C4-2B (cell line): ENCODE data around the gene BMAL2.

Experiments used
- ZFX ChIP-seq: fragments of 450-650 bp; IDR thresholded peaks from 2 replicates; pipeline ENCODE4 v1.6.1; 2017
- TF ChIP-seq, protein P1 (sequence below): fragments of 450-650 bp; conservative IDR thresholded peaks from 2 replicates; pipeline ENCODE4 v1.5.1; 2017; ENCODE audit warnings: mild to moderate bottlenecking

DNA sequence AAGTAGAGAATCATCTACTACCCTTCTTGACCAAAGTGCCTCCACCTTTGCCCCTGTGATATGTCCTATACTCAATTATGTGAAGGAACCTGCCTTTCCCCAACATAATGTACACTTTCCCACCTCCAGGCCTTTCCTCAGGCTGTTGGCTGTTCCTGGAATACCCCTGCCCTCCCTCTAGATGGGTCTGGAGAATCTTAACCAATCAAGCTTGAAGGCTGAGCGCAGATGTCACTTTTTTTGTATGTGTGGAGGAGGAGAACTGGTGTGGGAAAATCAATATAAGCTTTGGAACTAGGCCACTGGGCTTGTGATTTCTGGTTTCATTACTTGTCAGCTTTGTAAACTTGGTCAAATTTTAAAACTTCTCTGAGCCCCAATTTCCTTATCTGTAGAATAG is 4.7 kb downstream of the BMAL2 start:
- TF ChIP-seq, protein P1, sequence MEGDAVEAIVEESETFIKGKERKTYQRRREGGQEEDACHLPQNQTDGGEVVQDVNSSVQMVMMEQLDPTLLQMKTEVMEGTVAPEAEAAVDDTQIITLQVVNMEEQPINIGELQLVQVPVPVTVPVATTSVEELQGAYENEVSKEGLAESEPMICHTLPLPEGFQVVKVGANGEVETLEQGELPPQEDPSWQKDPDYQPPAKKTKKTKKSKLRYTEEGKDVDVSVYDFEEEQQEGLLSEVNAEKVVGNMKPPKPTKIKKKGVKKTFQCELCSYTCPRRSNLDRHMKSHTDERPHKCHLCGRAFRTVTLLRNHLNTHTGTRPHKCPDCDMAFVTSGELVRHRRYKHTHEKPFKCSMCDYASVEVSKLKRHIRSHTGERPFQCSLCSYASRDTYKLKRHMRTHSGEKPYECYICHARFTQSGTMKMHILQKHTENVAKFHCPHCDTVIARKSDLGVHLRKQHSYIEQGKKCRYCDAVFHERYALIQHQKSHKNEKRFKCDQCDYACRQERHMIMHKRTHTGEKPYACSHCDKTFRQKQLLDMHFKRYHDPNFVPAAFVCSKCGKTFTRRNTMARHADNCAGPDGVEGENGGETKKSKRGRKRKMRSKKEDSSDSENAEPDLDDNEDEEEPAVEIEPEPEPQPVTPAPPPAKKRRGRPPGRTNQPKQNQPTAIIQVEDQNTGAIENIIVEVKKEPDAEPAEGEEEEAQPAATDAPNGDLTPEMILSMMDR = no peak
- no peak for TF ChIP-seq ZFX
